H1 (cell line): ENCODE results near the gene RAB44. TPM values are rescaled to one million over a fixed set of nuclear protein-coding genes. Genes with fewer than 3 reads are reported as not detected.

Source experiments
- CBX5 ChIP-seq: fragments of 300-800, 300-1000 bp; sonication (generic); IDR thresholded peaks from 2 replicates; pipeline ENCODE4 v1.7.1; 2016; ENCODE audit warnings: antibody characterized with exemption, low read length, low read depth
- CHD1 ChIP-seq: IDR thresholded peaks from 2 replicates; pipeline ENCODE4 v1.6.1; 2012; ENCODE audit warnings: low read depth, low read length, improper control_type of control experiment
- EZH2 ChIP-seq: fragments of 200-600 bp; sonication (generic); IDR thresholded peaks from 2 replicates; pipeline ENCODE4 v1.7.1; 2012; ENCODE audit warnings: low read depth, mild to moderate bottlenecking, moderate library complexity, low read length, inconsistent platforms; ENCODE audit not compliant: severe bottlenecking
- KDM1A ChIP-seq: fragments of 200-600, 300-600 bp; sonication (generic); IDR thresholded peaks from 2 replicates; pipeline ENCODE4 v1.7.1; 2016; ENCODE audit warnings: mild to moderate bottlenecking, low read length, borderline replicate concordance
- RNF2 ChIP-seq: fragments of 200-900, 300-1000 bp; sonication (generic); IDR thresholded peaks from 2 replicates; pipeline ENCODE4 v1.7.1; 2016; ENCODE audit warnings: borderline replicate concordance, low read depth, mild to moderate bottlenecking, antibody characterized with exemption, low read length; ENCODE audit not compliant: poor library complexity, severe bottlenecking; ENCODE audit errors: missing control alignments
- SP4 ChIP-seq: IDR thresholded peaks from 2 replicates; pipeline ENCODE4 v1.6.1; 2012; ENCODE audit warnings: low read length, inconsistent platforms
- polyA plus RNA-seq, 7 experiments: library from polyadenylated mRNA; depleted of rRNA in 3 of 7; stranded (reverse) in 5 of 7; unstranded in 2 of 7; fragments of >200 nt in 5 of 7; fragments of 200-250 nt in 2 of 7; gene quantifications; 1 replicate in 5 of 7; 2 replicates in 1 of 7; 4 replicates in 1 of 7; pipeline versions ENCODE4 v1.2.1 to v1.2.3, GENCODE V29; 2011 to 2013; ENCODE audit warnings: missing spikeins in 2 of 7, mixed read lengths in 2 of 7
- total RNA-seq: library from RNA; stranded (reverse); fragmentation: NEBNext Ultra II Directional; extraction: Animal tissue kit (Norgen Biotek cat#: 25700); gene quantifications from 2 replicates; pipeline ENCODE4 v1.2.1, GENCODE V29; 2021
- TF ChIP-seq, protein P1 (sequence below): fragments of 300-600 bp; sonication (generic); IDR thresholded peaks from 2 replicates; pipeline ENCODE4 v1.7.1; 2012; ENCODE audit warnings: low read length, moderate library complexity, mild to moderate bottlenecking, inconsistent platforms; ENCODE audit not compliant: insufficient replicate concordance

The RAB44 gene
- total and polyA plus RNA-seq, 2 of the 8 experiments (the other 6 are each of a cell fraction or from before 2014, with no cell fraction given), result 0.02 TPM; not detected in 1

- TF ChIP-seq, protein P1, sequence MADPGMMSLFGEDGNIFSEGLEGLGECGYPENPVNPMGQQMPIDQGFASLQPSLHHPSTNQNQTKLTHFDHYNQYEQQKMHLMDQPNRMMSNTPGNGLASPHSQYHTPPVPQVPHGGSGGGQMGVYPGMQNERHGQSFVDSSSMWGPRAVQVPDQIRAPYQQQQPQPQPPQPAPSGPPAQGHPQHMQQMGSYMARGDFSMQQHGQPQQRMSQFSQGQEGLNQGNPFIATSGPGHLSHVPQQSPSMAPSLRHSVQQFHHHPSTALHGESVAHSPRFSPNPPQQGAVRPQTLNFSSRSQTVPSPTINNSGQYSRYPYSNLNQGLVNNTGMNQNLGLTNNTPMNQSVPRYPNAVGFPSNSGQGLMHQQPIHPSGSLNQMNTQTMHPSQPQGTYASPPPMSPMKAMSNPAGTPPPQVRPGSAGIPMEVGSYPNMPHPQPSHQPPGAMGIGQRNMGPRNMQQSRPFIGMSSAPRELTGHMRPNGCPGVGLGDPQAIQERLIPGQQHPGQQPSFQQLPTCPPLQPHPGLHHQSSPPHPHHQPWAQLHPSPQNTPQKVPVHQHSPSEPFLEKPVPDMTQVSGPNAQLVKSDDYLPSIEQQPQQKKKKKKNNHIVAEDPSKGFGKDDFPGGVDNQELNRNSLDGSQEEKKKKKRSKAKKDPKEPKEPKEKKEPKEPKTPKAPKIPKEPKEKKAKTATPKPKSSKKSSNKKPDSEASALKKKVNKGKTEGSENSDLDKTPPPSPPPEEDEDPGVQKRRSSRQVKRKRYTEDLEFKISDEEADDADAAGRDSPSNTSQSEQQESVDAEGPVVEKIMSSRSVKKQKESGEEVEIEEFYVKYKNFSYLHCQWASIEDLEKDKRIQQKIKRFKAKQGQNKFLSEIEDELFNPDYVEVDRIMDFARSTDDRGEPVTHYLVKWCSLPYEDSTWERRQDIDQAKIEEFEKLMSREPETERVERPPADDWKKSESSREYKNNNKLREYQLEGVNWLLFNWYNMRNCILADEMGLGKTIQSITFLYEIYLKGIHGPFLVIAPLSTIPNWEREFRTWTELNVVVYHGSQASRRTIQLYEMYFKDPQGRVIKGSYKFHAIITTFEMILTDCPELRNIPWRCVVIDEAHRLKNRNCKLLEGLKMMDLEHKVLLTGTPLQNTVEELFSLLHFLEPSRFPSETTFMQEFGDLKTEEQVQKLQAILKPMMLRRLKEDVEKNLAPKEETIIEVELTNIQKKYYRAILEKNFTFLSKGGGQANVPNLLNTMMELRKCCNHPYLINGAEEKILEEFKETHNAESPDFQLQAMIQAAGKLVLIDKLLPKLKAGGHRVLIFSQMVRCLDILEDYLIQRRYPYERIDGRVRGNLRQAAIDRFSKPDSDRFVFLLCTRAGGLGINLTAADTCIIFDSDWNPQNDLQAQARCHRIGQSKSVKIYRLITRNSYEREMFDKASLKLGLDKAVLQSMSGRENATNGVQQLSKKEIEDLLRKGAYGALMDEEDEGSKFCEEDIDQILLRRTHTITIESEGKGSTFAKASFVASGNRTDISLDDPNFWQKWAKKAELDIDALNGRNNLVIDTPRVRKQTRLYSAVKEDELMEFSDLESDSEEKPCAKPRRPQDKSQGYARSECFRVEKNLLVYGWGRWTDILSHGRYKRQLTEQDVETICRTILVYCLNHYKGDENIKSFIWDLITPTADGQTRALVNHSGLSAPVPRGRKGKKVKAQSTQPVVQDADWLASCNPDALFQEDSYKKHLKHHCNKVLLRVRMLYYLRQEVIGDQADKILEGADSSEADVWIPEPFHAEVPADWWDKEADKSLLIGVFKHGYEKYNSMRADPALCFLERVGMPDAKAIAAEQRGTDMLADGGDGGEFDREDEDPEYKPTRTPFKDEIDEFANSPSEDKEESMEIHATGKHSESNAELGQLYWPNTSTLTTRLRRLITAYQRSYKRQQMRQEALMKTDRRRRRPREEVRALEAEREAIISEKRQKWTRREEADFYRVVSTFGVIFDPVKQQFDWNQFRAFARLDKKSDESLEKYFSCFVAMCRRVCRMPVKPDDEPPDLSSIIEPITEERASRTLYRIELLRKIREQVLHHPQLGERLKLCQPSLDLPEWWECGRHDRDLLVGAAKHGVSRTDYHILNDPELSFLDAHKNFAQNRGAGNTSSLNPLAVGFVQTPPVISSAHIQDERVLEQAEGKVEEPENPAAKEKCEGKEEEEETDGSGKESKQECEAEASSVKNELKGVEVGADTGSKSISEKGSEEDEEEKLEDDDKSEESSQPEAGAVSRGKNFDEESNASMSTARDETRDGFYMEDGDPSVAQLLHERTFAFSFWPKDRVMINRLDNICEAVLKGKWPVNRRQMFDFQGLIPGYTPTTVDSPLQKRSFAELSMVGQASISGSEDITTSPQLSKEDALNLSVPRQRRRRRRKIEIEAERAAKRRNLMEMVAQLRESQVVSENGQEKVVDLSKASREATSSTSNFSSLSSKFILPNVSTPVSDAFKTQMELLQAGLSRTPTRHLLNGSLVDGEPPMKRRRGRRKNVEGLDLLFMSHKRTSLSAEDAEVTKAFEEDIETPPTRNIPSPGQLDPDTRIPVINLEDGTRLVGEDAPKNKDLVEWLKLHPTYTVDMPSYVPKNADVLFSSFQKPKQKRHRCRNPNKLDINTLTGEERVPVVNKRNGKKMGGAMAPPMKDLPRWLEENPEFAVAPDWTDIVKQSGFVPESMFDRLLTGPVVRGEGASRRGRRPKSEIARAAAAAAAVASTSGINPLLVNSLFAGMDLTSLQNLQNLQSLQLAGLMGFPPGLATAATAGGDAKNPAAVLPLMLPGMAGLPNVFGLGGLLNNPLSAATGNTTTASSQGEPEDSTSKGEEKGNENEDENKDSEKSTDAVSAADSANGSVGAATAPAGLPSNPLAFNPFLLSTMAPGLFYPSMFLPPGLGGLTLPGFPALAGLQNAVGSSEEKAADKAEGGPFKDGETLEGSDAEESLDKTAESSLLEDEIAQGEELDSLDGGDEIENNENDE, result no peak
- TF ChIP-seq CBX5 (no peak), EZH2 (no peak), KDM1A (no peak), CHD1 (no peak), SP4 (no peak), RNF2 (no peak)
Observed at GRCh38 chr6:36703081-36703606, 5.5 kb downstream of the RAB44 start (continued).
